PC-9 (cell line): Measurements from ENCODE around the gene BCL2L14.

Experiments used
- EZH2 ChIP-seq: fragments of 200-600 bp; sonication (generic); IDR thresholded peaks from 2 replicates; pipeline ENCODE4 v1.8.0; 2017; ENCODE audit warnings: antibody characterized with exemption, low read depth
- TF ChIP-seq, protein P1 (sequence below): fragments of 200-600 bp; sonication (generic); conservative IDR thresholded peaks from 2 replicates; pipeline ENCODE4 v1.6.1; 2017; ENCODE audit warnings: mixed run types, antibody characterized with exemption, mild to moderate bottlenecking, moderate library complexity

DNA sequence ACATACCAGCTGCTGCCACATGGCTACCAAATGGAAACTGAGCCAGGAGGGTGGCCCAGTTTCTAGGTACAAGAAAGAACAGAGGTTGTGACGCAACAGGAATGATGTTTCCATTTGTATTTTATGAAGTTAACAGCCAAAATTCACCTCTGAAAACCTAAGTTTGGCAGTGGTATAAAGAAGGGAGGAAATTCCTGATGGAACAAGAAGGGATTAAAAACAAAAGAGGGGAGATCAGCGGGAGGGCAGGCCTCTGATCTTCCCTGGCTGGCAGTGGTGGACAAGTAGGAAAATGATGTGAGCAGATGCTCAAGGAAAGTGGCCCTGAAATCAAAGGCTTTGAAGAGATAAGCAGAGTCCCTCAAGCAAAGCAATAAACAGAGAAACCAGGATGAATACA is 47.3 kb upstream of the BCL2L14 start:
- TF ChIP-seq, protein P1, sequence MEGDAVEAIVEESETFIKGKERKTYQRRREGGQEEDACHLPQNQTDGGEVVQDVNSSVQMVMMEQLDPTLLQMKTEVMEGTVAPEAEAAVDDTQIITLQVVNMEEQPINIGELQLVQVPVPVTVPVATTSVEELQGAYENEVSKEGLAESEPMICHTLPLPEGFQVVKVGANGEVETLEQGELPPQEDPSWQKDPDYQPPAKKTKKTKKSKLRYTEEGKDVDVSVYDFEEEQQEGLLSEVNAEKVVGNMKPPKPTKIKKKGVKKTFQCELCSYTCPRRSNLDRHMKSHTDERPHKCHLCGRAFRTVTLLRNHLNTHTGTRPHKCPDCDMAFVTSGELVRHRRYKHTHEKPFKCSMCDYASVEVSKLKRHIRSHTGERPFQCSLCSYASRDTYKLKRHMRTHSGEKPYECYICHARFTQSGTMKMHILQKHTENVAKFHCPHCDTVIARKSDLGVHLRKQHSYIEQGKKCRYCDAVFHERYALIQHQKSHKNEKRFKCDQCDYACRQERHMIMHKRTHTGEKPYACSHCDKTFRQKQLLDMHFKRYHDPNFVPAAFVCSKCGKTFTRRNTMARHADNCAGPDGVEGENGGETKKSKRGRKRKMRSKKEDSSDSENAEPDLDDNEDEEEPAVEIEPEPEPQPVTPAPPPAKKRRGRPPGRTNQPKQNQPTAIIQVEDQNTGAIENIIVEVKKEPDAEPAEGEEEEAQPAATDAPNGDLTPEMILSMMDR = no peak
- TF ChIP-seq EZH2 = no peak
